Neural crest cell (in vitro differentiated cells): ENCODE results near the gene PLXNB3. TPM values are rescaled to one million over a fixed set of nuclear protein-coding genes. Genes with fewer than 3 reads are reported as not detected.

Experiments used
- DNase-seq: peaks from one replicate; pipeline ENCODE4 v3.0.0; 2021; ENCODE audit warnings: low read depth, mixed read lengths, low spot score
- H3K27ac Mint-ChIP-seq: one replicate; pipeline ENCODE4 v1.8.0; 2021; ENCODE audit warnings: mild to moderate bottlenecking, mixed read lengths; ENCODE audit not compliant: unreplicated experiment
- H3K27me3 Mint-ChIP-seq: 2 replicates; pipeline ENCODE4 v1.8.0; 2021; ENCODE audit warnings: low read depth, mild to moderate bottlenecking, mixed read lengths
- H3K36me3 Mint-ChIP-seq: 2 replicates; pipeline ENCODE4 v1.8.0; 2021; ENCODE audit warnings: low read depth, mild to moderate bottlenecking, mixed read lengths
- H3K4me1 Mint-ChIP-seq: 2 replicates; pipeline ENCODE4 v1.8.0; 2021; ENCODE audit warnings: mixed read lengths
- H3K4me3 Mint-ChIP-seq: one replicate; pipeline ENCODE4 v1.8.0; 2021; ENCODE audit warnings: mild to moderate bottlenecking, mixed read lengths
- H3K9me3 Mint-ChIP-seq: 2 replicates; pipeline ENCODE4 v1.8.0; 2021; ENCODE audit warnings: mixed read lengths
- CTCF ChIP-seq: fragments of 200-600 bp; sonication (generic); conservative IDR thresholded peaks from 2 replicates; pipeline ENCODE4 v1.5.0; 2021; ENCODE audit warnings: antibody characterized with exemption, mild to moderate bottlenecking
- total RNA-seq: library from RNA; stranded (reverse); gene quantifications from 2 replicates; pipeline ENCODE4 v1.2.1, GENCODE V29; 2021

PLXNB3 gene
- total RNA-seq, 1 donor from 2014 or later = 15.7 TPM

GRCh38 chrX:153804621-153805020 is 40.6 kb downstream of the PLXNB3 start:
- H3K4me1 Mint-ChIP-seq = peaks cover 13% of the 10 kb centered on the region
- H3K27ac Mint-ChIP-seq = no peak overlapping the region
- H3K27me3 Mint-ChIP-seq = no peaks in the 10 kb centered on the region
- DNase-seq = no peak
- peaks cover 3% of the 10 kb centered on the region for H3K36me3 Mint-ChIP-seq
- H3K9me3 Mint-ChIP-seq = no peaks in the 10 kb centered on the region
- no peak overlapping the region for H3K4me3 Mint-ChIP-seq
- TF ChIP-seq CTCF = no peak

- Mint-ChIP-seq H3K27ac (no peak overlapping the region), H3K9me3 (no peaks in the 10 kb centered on the region), H3K4me3 (no peak overlapping the region), H3K36me3 (peaks cover 3% of the 10 kb centered on the region), H3K27me3 (no peaks in the 10 kb centered on the region), H3K4me1 (peaks cover 13% of the 10 kb centered on the region)
- TF ChIP-seq CTCF = no peak
- no peak for DNase-seq
Measured at GRCh38 chrX:153805436-153805835, 41.4 kb downstream of the PLXNB3 start.

GRCh38 chrX:153806999-153807575 is 43.0 kb downstream of the PLXNB3 start:
- H3K4me3 Mint-ChIP-seq = no peak overlapping the region
- H3K4me1 Mint-ChIP-seq = peaks cover 17% of the 10 kb centered on the region
- peaks cover 9% of the 10 kb centered on the region for H3K36me3 Mint-ChIP-seq
- H3K27ac Mint-ChIP-seq = no peak overlapping the region
- H3K9me3 Mint-ChIP-seq = no peaks in the 10 kb centered on the region
- DNase-seq = no peak
- TF ChIP-seq CTCF = no peak
- H3K27me3 Mint-ChIP-seq = no peaks in the 10 kb centered on the region

- Mint-ChIP-seq H3K36me3 (peaks cover 9% of the 10 kb centered on the region), H3K27me3 (no peaks in the 10 kb centered on the region), H3K4me3 (no peak overlapping the region), H3K27ac (no peak overlapping the region), H3K9me3 (peaks cover 2% of the 10 kb centered on the region), H3K4me1 (peaks cover 13% of the 10 kb centered on the region)
- DNase-seq = no peak
- TF ChIP-seq CTCF = no peak
Measured at GRCh38 chrX:153807976-153808375, 43.9 kb downstream of the PLXNB3 start.

- Mint-ChIP-seq H3K27me3 (no peaks in the 10 kb centered on the region), H3K27ac (no peak overlapping the region), H3K9me3 (peaks cover 6% of the 10 kb centered on the region), H3K4me1 (peaks cover 23% of the 10 kb centered on the region), H3K36me3 (peaks cover 12% of the 10 kb centered on the region), H3K4me3 (no peak overlapping the region)
- no peak for TF ChIP-seq CTCF
- DNase-seq = no peak
Measured at GRCh38 chrX:153812220-153812619, 48.2 kb downstream of the PLXNB3 start.
